Adrenal gland (tissue), 5 donors: ENCODE results near the gene CDH4.

Experiments
- POLR2A ChIP-seq, 2 donors: fragments of 450-650 bp; IDR thresholded peaks; one replicate each; pipeline ENCODE4 v1.6.1; 2017; ENCODE audit warnings: antibody characterized with exemption in 2 of 2, mild to moderate bottlenecking in 2 of 2, moderate library complexity in 1 of 2
- TF ChIP-seq, protein P1 (sequence below), 6 experiments: fragments of 450-650 bp in 4 of 6; fragments of 200-600 bp in 2 of 6; sonication (generic) in 1 of 6; IDR thresholded peaks; 1 replicate in 5 of 6; 2 replicates in 1 of 6; pipeline versions ENCODE4 v1.5.1 to v1.8.0; 2016 to 2021; ENCODE audit warnings: antibody characterized with exemption in 6 of 6, mild to moderate bottlenecking in 2 of 6, moderate library complexity in 1 of 6
- donor health status: DM: no; HTN: no; CAD: no.

DNA sequence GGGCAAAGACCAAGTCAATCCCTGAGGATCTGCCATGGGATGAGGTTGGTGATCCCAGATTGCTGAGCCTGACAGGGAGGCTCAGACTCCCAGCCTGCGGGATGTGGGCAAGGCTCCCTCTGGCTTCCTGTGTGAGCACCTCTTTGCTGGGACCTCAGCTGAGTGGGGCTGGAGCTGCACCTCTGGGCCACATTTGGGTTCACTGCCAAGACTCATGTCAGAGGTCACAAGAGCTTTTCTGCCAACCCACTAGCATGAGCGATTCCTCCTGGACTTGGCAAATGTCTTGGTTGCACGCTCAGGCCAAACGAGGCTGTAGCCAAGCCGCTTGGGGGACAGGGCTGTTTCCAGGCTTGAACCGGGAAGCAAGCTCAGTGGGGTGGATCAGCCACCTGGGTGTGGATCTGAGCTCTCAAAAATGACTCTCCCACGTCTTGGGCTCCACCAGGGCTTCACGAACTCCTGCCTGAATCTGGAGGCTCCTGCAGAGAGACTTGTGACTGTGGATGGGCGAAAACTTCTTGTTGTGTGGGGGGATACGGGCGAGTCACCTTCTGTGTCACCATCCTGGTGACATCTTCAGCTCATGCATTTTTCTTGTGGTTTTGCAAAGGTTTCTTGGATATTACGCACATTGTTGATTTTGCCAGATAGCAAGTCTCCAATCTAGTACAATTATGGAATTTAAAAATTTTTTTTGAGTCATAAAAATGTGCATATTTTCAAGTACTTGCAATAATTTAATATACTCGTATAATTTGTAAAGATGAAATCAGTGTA is 359.5 kb downstream of the CDH4 start:
- TF ChIP-seq, protein P1, sequence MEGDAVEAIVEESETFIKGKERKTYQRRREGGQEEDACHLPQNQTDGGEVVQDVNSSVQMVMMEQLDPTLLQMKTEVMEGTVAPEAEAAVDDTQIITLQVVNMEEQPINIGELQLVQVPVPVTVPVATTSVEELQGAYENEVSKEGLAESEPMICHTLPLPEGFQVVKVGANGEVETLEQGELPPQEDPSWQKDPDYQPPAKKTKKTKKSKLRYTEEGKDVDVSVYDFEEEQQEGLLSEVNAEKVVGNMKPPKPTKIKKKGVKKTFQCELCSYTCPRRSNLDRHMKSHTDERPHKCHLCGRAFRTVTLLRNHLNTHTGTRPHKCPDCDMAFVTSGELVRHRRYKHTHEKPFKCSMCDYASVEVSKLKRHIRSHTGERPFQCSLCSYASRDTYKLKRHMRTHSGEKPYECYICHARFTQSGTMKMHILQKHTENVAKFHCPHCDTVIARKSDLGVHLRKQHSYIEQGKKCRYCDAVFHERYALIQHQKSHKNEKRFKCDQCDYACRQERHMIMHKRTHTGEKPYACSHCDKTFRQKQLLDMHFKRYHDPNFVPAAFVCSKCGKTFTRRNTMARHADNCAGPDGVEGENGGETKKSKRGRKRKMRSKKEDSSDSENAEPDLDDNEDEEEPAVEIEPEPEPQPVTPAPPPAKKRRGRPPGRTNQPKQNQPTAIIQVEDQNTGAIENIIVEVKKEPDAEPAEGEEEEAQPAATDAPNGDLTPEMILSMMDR (IDR thresholded peaks at IDR 0.05): no peak
- no peak for TF ChIP-seq POLR2A (IDR thresholded peaks at IDR 0.05)
